GM21381 (cell line): Measurements from ENCODE around the gene LMNB1.
"Not testable (repeated sequence)": the region's sequence is repeated elsewhere in the genome, so short reads cannot be mapped to it uniquely, and the experiment has no call there.

Experiments used
- ATAC-seq: cut with Tn5 transposase; IDR thresholded peaks from one replicate; pipeline ENCODE4 v1.9.1; 2021; ENCODE audit warnings: mild to moderate bottlenecking, moderate library complexity; ENCODE audit not compliant: unreplicated experiment

The LMNB1 gene

GRCh38 chr5:126818736-126819135 is 41.8 kb downstream of the LMNB1 start:
- ATAC-seq: no peak

- no peak for ATAC-seq
Measured at GRCh38 chr5:126819253-126819652, 42.3 kb downstream of the LMNB1 start.

GRCh38 chr5:126826619-126827215 is 49.8 kb downstream of the LMNB1 start:
- no peak for ATAC-seq

GRCh38 chr5:126829098-126829497 is 52.2 kb downstream of the LMNB1 start:
- ATAC-seq: no peak

- ATAC-seq: no peak
Measured at GRCh38 chr5:126830061-126830460, 53.1 kb downstream of the LMNB1 start.

GRCh38 chr5:126831156-126831555 is 54.2 kb downstream of the LMNB1 start:
- ATAC-seq: no peak

- no peak for ATAC-seq
Measured at GRCh38 chr5:126836778-126837177, 59.8 kb downstream of the LMNB1 start.

- ATAC-seq: no peak
Measured at GRCh38 chr5:126837242-126837641, 60.3 kb downstream of the LMNB1 start.

- no peak for ATAC-seq
Measured at GRCh38 chr5:126837906-126838539, 61.1 kb downstream of the LMNB1 start.

GRCh38 chr5:126839407-126839806 is 62.5 kb downstream of the LMNB1 start:
- not testable (repeated sequence) for ATAC-seq

- ATAC-seq: not testable (repeated sequence)
Measured at GRCh38 chr5:126843375-126843774, 66.4 kb downstream of the LMNB1 start.

GRCh38 chr5:126845470-126846070 is 68.6 kb downstream of the LMNB1 start:
- ATAC-seq: peak; percentile 83

- ATAC-seq: no peak
Measured at GRCh38 chr5:126846344-126846743, 69.4 kb downstream of the LMNB1 start.

GRCh38 chr5:126846744-126847455 is 70.0 kb downstream of the LMNB1 start:
- no peak for ATAC-seq

GRCh38 chr5:126847456-126847820 is 70.5 kb downstream of the LMNB1 start:
- ATAC-seq: no peak

- no peak for ATAC-seq
Measured at GRCh38 chr5:126847826-126848251, 70.9 kb downstream of the LMNB1 start.

GRCh38 chr5:126848253-126848652 is 71.3 kb downstream of the LMNB1 start:
- no peak for ATAC-seq

- no peak for ATAC-seq
Measured at GRCh38 chr5:126849101-126849678, 72.3 kb downstream of the LMNB1 start.

- ATAC-seq: no peak
Measured at GRCh38 chr5:126851501-126852011, 74.6 kb downstream of the LMNB1 start.

- peak; percentile 78 for ATAC-seq
Measured at GRCh38 chr5:126852091-126852571, 75.2 kb downstream of the LMNB1 start.

- no peak for ATAC-seq
Measured at GRCh38 chr5:126852841-126853271, 75.9 kb downstream of the LMNB1 start.
